NK-92 (cell line): ENCODE data around the gene CNNM4.

Experiments
- DNase-seq: peaks from one replicate; lab custom pipeline; 2025; ENCODE audit not compliant: unreplicated experiment; lab: John Stamatoyannopoulos, UW

Gene CNNM4

DNA sequence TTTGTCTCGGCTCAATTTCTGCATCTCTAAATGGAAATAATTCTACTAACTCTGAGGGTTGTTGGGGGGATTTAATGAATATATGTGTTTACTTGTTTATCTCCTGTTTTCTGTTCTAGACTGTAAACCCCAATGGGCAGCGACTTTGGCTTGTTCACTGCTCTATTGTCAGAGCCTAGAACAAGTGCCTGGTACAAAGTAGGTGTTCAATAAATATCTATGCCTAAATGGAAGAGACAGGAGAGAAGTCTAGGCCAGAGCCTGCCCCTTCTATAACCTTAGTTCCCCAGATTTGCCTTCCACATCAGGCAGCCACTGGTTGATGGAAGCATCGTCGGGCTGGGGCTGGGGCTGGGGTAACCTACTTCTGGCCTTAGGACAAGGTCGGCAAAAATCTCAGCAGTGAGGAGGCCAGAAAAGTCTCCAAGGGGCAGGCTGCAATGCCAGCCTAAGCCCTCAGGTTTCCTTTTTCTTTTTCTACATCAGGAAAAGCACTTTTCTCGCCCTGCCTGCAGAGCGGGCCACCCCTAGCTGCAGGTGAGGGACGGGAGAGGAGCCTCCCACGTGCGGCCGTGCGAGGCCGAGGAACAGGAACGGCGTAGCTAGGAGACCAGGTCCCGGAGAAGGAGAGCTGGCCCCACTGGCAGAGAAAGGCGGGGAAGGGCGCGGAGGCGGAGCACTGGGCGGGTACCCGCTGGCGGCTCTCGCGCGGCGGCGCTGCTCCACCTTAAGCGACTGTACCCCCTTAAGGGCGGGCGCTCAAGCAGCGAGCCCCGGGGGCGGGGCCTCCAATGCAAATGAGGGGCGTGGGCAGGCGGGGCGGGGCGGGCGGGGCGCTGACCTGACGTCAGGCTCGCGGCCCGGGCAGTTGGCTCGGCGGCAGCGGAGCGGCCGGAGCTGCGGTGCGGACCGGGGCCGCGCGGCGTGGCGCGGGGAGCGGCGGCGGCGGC lies at the start of gene CNNM4:
Gene CNNM4 (plus strand): TSS at position 867 of the 950 bp plus-strand sequence. CDS start 98 bp downstream, outside the sequence.
- DNase-seq, result peak; percentile 24

DNA sequence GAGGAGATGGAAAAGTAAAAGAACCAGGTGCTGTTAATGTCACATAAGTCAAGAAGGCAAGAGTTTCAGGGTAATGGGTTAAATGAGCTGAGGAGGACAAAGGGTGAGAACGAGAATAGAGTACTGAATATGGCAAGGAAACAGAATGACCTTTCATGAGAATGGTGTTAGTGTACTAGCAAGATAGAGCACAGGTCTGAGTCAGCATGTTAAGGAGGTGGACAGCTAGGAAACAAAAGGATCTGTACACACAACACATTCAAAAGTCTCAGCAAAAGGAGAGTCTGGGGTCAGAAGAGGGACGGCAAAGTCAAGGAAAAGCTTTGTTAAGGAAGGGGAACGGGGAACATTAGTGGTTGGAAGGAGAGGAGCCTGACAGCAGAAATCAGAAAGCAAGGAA lies 49.7 kb upstream of the CNNM4 start:
- no peak for DNase-seq

DNA sequence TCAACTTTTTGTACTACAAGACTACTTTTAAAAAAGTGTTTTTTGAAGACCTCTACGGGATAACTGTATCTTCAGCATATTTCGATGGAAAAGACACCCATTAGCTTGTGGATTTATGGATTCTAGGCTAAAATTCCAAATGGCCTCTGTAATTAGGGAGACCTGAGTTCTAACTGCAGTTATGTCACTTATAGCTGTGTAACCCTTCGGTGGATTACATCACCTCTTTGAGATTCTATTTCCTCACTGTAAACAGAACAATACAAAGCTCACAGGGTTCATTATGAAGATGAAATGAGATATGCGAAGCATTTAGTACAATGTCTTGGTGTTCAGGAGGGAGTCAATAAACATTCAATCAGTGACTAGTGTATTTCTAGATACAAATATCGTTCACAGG lies 45.0 kb upstream of the CNNM4 start:
- no peak for DNase-seq

DNA sequence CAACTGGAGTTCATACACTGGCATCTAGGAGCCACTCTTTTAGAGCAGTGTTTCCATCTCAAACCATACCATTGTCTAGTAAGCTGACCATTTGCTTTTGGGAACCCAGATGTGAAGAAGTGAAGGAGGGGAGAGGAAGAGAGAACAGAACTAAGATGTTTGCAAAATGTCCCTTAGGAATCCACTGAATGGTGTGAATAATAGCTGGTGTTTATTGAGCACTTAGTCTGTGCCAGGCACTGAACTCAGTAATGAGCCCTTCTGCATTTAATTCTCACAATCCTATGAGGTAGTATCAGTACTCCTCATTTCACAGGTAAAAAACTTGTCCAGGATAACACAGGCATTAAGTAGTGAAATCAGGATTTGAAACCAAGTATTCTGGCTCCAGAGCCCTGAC lies 44.3 kb upstream of the CNNM4 start:
- DNase-seq, result no peak

DNA sequence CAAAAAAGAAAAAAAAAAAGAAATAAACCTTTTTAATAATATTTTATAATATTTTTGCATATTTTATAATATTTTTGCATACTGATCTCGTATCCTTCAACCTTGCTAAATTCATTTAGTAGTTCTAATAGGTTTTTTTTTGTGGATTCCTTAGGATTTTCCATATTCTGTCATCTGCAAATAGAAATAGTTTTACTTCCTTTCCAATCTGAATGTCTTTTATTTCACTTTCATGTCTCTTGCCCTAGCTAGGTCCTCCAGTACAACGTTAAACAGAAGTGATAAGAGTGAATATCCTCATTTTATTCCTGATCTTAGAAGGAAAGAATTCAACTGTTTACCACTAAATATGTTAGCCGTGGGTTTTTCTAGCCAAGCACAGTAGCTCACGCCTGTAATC lies 34.6 kb upstream of the CNNM4 start:
- no peak for DNase-seq

DNA sequence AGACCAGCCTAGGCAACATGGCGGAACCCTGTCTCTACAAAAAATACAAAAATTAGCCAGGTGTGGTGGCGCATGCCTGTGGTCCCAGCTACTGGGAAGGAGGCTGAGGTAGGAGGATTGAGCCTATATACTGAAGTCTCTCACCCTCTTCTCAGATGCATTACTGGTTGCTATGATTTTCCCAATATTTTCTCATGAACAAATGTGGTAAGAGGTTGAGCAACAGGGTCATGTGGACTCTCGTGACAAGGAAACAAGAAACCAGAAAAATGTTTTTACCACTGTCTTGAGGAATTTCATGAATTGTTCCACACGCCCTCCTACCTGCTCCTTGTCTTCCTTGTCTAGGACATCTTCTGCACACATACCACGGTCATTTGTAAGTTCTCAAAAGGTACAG lies 33.3 kb upstream of the CNNM4 start:
- DNase-seq, result no peak

DNA sequence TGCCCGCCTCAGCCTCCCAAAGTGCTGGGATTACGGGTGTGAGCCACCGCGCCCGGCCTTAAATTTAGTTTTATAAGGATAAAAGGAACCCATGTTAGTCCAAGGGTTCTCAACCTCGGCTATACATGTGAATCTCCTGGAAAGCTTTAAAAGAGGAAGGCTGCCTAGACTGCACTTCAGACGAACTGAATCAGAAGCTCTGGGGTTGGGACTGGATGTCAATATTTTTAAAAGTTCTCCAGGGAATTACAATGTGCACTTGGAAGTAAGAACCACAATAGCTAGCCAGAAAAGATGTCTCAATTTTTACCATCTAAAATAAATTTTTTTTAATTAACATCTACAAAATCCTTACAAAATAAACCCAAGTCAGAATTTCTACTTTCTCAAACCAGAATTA lies 31.0 kb upstream of the CNNM4 start:
- no peak for DNase-seq

DNA sequence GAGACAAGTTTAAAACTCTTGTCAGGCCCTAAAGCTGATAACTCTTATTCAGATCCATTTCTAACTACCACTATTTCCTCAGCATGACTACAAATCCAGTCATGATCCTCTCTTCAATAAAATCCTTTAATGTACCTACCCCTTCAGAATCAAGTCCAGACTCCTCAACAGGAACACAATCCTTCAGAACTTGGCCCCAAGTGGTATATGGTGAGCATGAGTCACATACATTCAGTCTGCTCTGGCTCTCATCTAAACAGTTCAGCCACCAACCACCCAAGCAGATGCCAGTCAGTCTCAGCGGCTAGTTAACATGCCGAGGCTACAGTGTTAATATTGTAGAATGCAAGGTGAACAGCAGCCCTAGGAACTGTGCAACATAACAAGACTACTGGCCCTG lies 30.5 kb upstream of the CNNM4 start:
- no peak for DNase-seq

DNA sequence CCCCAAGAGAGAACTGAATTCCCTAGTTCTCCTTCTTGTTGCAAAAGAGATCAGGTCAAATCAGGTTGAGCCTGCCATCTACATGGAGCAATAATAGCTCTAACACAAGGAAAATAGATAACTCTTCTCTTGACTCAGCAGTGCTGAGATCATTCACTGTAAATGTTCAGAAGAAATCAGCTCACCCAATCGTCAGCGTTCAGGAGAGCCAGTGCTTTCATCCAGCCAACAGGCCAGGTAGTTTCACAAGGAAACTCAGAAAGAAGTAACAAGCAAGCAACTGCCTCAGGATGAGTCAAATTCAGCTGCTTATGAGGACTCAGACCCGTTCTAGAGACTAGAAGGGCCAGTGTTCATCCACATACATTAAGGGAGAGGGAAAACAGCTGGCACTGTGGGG lies 26.8 kb upstream of the CNNM4 start:
- no peak for DNase-seq

DNA sequence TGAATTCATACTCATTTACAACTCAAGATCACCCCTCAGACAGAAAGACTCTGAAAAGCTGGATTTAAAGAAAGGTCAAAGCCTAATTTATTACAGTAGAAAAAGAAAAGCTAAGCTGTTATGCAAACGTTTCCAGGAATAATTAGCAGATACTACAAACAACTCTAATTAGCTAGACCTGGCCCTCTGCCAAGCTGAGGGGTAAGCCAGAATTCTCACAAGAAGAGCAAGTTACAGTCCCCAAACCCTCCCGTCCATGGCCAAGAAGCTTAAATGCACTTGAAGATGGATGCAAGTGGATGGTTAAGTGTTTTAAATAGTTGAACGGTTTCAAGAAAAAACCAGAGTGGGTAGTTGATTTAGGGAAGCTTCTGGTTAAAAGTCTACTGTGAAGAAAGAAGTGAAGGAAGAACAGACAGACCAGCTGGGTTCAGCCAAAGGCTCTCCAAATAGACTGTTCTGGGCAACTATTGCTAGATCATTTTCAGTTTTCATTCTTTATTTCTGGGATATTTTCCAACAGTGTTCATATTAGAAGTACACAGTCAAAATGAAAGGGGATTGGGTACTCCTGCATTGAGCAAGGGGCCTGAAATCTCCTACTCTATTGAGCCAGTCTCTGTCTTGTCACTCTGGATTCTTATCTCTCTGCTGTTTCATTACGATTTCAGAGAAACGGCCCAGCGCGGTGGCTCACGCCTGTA lies 25.7 kb upstream of the CNNM4 start:
- DNase-seq, result no peak

DNA sequence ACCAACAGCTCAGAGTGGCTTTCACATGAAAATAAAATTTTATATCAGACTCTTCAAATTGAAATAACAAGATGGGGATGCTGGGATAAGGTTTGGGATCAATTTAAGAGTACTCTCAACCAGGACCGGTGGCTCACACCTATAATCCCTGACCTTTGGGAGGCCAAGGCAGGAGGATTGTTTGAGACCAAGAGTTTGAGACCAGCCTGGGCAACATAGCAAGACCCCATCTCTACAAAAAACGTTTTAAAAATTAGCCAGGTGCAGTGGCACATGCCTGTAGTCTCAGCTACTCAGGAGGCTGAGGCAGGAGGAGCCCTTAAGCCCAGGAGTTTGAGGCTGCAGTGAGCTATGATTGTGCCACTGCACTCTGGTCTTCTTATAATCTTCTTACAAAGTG lies 23.5 kb upstream of the CNNM4 start:
- no peak for DNase-seq

DNA sequence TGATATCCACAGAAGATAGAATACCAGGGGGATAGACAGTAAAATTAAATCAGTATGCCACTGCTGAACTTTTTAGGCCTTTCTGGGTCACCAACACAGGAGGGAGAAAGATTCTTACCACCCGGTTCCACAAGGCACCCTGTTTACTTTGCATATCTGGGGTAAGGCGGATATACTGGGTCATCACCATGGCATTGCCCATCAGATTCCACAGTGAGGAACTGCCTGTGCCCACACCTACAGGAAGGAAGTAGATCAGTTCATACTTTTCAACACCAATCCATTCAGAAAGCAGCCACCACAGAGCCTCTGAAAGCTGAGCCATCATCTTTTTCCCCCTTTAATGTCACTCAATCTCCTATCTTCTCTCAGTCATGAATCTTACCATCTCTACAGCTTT lies 22.9 kb upstream of the CNNM4 start:
- no peak for DNase-seq

DNA sequence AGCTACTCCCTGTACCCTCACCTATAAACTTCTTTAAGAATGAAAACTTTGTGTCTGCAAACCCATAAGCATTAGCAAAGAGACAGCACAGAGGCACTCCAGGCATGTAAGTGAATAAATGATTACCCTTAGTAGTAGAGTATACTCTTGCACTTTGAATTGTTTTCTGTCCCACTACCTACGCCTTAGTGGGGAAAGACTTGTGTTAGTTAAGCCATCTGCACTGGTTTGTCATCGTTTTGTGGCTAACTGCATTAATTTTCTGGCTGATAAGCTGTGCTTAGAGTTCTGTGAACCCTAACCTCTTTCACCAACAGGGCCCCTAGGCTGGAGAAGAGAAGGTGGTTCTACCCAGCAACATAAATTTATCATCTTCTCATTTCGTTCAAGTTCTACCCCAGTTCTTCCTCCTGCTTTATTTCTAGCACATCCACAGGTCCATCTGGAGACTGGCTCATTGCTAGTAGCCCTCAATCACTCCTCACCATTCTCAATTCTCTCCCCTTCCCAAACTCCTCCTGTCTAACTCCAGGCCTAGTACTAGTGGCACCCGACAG lies 21.5 kb upstream of the CNNM4 start:
- DNase-seq, result no peak

DNA sequence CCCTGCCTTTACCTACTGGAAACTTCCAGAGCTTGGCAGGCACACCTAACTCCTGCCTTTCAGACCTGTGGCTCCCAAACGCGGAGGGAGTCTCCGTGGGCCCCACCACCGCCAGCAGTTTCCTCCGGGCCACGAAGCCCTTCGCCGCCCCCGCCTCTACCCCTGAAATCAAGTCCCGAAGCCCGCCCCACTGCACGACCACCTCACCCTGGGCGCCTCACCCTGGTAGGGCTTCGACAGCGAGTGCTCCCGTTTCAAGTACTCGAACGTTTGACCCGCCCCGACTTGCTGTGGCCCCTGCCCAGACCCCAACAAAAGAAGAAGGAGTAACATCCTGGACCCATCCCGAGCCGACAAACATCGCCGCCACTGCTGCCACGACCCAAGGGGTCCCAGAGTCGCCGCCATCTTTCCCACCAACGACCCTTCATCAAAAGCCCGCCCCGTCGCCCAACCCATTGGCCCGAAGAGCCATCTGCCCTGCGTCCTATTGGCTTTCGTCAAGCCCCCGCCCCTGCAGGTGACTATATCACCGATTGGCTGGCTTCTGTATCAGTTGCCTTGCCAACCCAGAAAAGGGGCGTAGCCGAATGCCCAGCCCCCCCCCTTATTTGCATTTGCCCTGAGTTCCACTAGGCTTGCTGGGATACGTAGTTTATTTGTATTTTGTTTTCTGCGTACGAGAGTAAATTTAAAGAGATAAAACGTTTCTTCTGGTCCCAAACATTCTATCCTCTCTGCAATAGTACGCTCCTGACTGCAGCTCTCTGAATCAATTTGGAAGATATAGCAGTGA lies 20.9 kb upstream of the CNNM4 start, which contains the start of gene LMAN2L:
Gene LMAN2L (minus strand): TSS at position 432 of the 796 bp plus-strand sequence. CDS start 24 bp downstream, at position 408.
- DNase-seq, result peak; percentile 86

DNA sequence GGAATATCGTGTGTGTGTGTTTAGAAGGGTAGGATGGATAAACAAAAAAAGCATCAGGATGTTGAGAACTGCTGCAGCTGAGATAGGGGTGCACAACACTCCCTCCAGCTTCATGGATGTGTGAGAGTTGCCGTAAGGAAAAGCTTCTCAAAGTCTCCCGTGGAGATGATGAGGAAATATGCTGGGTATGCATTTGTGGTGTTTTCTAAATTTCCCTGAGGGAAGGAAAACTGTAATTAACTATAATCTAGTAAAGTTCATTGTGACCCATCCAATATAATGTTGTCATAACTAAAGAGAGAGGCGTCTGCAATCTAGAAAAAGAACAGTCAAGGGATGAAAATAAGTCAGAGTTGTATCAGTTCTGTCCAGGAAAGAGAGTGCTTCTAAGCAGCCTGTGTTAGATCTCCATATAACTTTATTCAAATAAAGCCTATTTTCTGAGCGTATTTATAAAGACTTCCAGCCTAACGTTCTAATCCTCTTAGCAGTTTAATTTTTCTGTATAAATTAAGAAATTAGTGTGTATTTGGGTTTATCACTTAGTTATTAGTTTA lies 13.6 kb upstream of the CNNM4 start:
- DNase-seq, result no peak

DNA sequence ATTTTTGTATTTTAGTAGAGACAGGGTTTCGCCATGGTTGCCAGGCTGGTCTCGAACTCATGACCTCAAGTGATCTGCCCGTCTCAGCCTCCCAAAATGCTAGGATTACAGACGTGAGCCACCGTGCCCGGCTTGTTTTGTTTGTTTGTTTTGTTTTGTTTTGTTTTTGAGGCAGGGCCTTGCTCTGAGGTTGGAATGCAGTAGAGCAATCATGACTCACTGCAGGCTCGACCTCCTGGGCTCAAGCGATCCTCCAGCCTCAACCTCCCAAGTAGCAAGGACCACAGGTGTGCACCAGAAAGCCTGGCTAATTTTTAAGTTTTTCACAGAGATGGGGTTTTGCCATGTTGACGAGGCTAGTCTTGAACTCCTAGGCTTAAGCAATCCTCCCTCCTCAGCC lies 8.9 kb upstream of the CNNM4 start:
- DNase-seq, result no peak

DNA sequence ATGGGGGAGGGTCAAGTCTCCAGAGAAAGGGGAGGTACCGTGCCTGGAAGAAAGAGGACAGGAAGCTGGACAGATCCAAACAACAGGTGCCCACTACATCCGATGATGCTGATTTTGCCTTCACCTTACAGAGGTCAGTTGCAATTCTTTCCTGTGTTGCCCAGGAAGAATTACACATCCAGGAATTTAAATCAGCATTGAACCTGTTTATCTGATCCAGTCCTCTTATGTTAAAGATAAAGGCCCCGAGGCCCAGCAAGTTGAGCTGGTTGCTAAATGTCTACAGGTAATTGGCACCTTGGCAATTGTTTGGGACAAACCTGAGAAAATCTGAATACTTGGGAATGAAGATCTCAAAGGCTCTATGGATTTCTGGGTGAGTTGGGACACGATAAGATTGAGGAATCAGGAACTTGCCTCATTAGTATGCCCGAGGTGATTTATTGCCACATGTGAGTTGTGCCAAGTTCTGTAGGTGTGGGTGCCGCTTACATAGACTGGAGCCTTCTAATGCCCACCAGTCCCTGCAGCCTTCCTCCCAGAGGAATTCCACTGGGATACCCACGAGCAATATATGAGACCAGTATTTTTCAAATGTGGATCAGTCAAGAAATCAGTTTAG lies 6.9 kb upstream of the CNNM4 start:
- DNase-seq, result no peak

DNA sequence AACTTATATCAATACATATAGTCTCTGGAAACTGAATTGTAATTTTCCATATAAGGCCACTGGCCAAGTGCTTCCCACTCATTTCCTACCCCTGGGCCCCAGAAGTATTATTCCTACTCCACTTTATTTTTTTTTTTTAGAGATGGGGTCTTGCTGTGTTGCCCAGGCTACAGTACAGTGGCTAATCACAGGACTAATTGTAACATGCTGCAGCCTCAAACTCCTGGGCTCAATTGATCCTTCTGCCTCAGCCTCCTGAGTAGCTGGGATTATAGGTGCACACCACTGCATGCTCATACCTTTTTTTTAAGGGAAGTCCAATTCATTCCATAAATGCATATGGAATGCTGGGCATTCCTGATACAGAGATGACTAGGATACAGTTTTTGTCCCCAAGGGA lies 6.4 kb upstream of the CNNM4 start:
- no peak for DNase-seq

DNA sequence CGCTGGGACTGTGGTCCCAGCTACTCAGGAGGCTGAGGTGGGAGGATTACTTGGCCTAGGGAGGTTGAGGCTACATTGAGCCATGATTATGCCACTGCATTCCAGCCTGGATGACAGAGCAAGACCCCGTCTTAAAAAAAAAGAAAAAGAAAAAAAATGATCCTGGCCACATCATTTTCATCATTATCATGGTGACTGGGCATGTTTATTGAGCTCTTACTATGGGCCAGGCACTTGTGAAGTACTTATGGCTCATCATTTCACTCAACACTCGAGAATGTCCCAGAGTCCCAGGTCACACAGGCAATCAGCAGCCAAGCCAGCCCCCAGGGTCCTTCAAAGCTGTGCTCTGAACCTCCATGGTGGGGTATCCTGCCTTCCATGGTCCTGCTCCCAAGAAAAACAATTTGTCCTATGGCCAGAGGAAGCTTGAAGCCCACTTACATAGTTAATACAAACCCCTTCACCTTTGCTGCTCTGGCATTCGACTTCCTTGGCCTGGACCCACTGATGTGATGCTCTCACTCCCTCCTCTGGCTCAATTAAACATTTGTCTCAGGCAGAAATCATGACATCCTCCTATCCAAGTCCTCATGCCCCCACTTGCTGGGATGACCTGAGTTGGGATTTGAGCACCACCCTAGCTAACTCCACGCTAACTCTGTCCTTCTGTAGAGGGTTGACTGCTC lies 3.8 kb upstream of the CNNM4 start:
- DNase-seq, result no peak

DNA sequence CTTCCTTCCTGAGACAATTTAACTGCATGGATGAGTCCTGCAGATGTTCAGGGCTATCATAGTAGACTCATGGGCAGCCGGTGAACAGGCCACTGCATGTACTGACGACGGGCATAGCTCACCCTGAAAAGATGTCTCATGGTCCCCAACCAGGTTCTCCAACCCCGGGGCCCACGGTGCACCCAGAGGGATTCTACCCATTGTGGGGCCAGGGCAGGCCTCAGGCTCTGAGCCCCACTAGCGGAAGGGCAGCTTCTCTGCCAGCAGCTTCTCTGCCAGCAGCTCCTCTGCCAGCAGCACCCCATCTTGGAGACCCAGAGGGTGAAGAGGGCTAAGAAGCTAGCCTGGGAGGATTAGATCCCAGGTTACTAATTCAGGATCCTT lies 3.2 kb upstream of the CNNM4 start:
- DNase-seq, result no peak
